Kidney (tissue), 14 donors: ENCODE measurements around the gene ARID1B. TPM values are rescaled to one million over a fixed set of nuclear protein-coding genes. Genes with fewer than 3 reads are reported as not detected.

ENCODE experiments used
- DNase-seq, 5 donors: peaks; one replicate each; pipeline ENCODE4 v3.0.0-alpha.2; 2013 to 2020
- FAIRE-seq: peaks from 2 replicates; lab custom pipeline; 2012; peaks lifted over from hg19 to GRCh38; lab: Jason Lieb, UNC
- H3K27ac ChIP-seq, 2 donors: one replicate each; pipeline ENCODE4 v1.7.0; 2013; ENCODE audit warnings: low read depth in 2 of 2, low read length in 2 of 2, inconsistent platforms in 1 of 2
- H3K27me3 ChIP-seq: one replicate; pipeline ENCODE4 v1.7.1; 2013; ENCODE audit warnings: low read length, inconsistent platforms; ENCODE audit not compliant: control insufficient read depth, insufficient read depth
- H3K36me3 ChIP-seq, 3 donors: one replicate each; pipeline versions ENCODE4 v1.7.0 to v1.7.1; 2013; ENCODE audit warnings: low read length in 3 of 3, control low read depth in 1 of 3, inconsistent platforms in 1 of 3; ENCODE audit not compliant: insufficient read depth in 3 of 3, control insufficient read depth in 2 of 3
- H3K4me1 ChIP-seq, 3 donors: one replicate each; pipeline versions ENCODE4 v1.7.0 to v1.7.1; 2013; ENCODE audit warnings: low read length in 3 of 3, inconsistent platforms in 1 of 3, low read depth in 1 of 3; ENCODE audit not compliant: control insufficient read depth in 2 of 3, insufficient read depth in 2 of 3
- H3K4me3 ChIP-seq, 3 donors: one replicate each; pipeline versions ENCODE4 v1.7.0 to v1.8.1; 2013; ENCODE audit warnings: low read length in 3 of 3, control low read depth in 1 of 3, inconsistent platforms in 1 of 3
- H3K9ac ChIP-seq, 3 donors: one replicate each; pipeline versions ENCODE4 v1.7.0 to v1.7.1; 2013; ENCODE audit warnings: low read length in 3 of 3, control low read depth in 1 of 3, inconsistent platforms in 1 of 3
- H3K9me3 ChIP-seq, 3 donors: one replicate each; pipeline versions ENCODE4 v1.7.0 to v1.7.1; 2013; ENCODE audit warnings: low read length in 3 of 3, control low read depth in 1 of 3, inconsistent platforms in 1 of 3; ENCODE audit not compliant: control insufficient read depth in 2 of 3, insufficient read depth in 1 of 3
- CTCF ChIP-seq: IDR thresholded peaks from 3 replicates; pipeline ENCODE4 v1.5.1; 2012; ENCODE audit warnings: mild to moderate bottlenecking, moderate library complexity, borderline replicate concordance; ENCODE audit not compliant: insufficient read depth; ENCODE audit errors: extremely low read depth
- intact Hi-C: fragments of 100-400 bp; cut with DNase I; formaldehyde crosslinking; loops from one replicate; pipeline ENCODE4 v1.11.1; 2022
- polyA plus RNA-seq: library from polyadenylated mRNA; stranded (reverse); fragments of 350-450 nt; fragmentation: Illumina TruSeq; extraction: RNeasy Lipid Tissue Mini Kit (QIAGEN cat#74804); gene quantifications from one replicate; pipeline ENCODE4 v1.2.3, GENCODE V29; 2014; ENCODE audit warnings: low read depth, low replicate concordance; ENCODE audit not compliant: insufficient read depth
- total RNA-seq: library from RNA; stranded (reverse); fragmentation: NEBNext Ultra II Directional; extraction: Animal tissue kit (Norgen Biotek cat#: 25700); gene quantifications from one replicate; pipeline ENCODE4 v1.2.1, GENCODE V29; 2021
- donor health status: control.
- donor health status: control.
- donor health status: control.
- donor health status: control.
- donor health status: control.
- donor health status: DM: yes; HTN: yes; CAD: no.
- donor health status: Normal renal cell carcinoma (clear cell type).

The ARID1B gene
- total and polyA plus RNA-seq, 2 donors from 2014 or later, result 16.4 to 110 TPM

GRCh38 chr6:156830126-156830525 lies 52.9 kb downstream of the ARID1B start:
- FAIRE-seq, result no peak
- no peaks in the 10 kb centered on the region for H3K36me3 ChIP-seq
- H3K9ac ChIP-seq, result no peak overlapping the region
- no peaks in the 10 kb centered on the region for H3K9me3 ChIP-seq
- H3K4me3 ChIP-seq, result no peak overlapping the region
- no peak for DNase-seq
- TF ChIP-seq CTCF, result no peak
- intact Hi-C loops, result no loop called here
- H3K27me3 ChIP-seq, result no peaks in the 10 kb centered on the region
- no peak overlapping the region for H3K27ac ChIP-seq
- H3K4me1 ChIP-seq, result peaks cover 0 to 15% (median 11%) of the 10 kb centered on the region in 3 donors

- FAIRE-seq (no peak), DNase-seq (no peak)
- intact Hi-C loops, result no loop called here
These were observed 55.1 kb downstream of the ARID1B start for GRCh38 chr6:156832231-156832647.

GRCh38 chr6:156832669-156833068 lies 55.5 kb downstream of the ARID1B start:
- H3K9ac ChIP-seq, result no peak overlapping the region
- no peak overlapping the region for H3K4me3 ChIP-seq
- H3K27ac ChIP-seq, result no peak overlapping the region
- no peak for TF ChIP-seq CTCF
- intact Hi-C loops, result no loop called here
- no peaks in the 10 kb centered on the region for H3K27me3 ChIP-seq
- H3K9me3 ChIP-seq, result no peaks in the 10 kb centered on the region
- FAIRE-seq (no peak), DNase-seq (no peak)
- peaks cover 0 to 4% (median 3%) of the 10 kb centered on the region in 3 donors for H3K4me1 ChIP-seq
- H3K36me3 ChIP-seq, result no peaks in the 10 kb centered on the region

More at GRCh38 chr6:156832231-156832647, 55.1 kb downstream of the ARID1B start:
- H3K9ac ChIP-seq, result no peak overlapping the region
- no peaks in the 10 kb centered on the region for H3K36me3 ChIP-seq
- no peak for TF ChIP-seq CTCF
- no peaks in the 10 kb centered on the region for H3K27me3 ChIP-seq
- no peak overlapping the region for H3K27ac ChIP-seq
- peaks cover 0 to 7% (median 6%) of the 10 kb centered on the region in 3 donors for H3K4me1 ChIP-seq
- no peak overlapping the region for H3K4me3 ChIP-seq
- no peaks in the 10 kb centered on the region for H3K9me3 ChIP-seq

- no peak for TF ChIP-seq CTCF
- Histone ChIP-seq H3K27me3 (no peaks in the 10 kb centered on the region), H3K9me3 (no peaks in the 10 kb centered on the region), H3K9ac (no peak overlapping the region), H3K4me1 (peaks cover 0 to 4% (median 3%) of the 10 kb centered on the region in 3 donors), H3K4me3 (no peak overlapping the region), H3K27ac (no peak overlapping the region), H3K36me3 (no peaks in the 10 kb centered on the region)
- no peak for DNase-seq
- intact Hi-C loops, result no loop called here
- FAIRE-seq, result no peak
These were observed 56.6 kb downstream of the ARID1B start for GRCh38 chr6:156833755-156834154.
